H1 (cell line): ENCODE results near the gene TOM1L2. TPM values are rescaled to one million over a fixed set of nuclear protein-coding genes. Genes with fewer than 3 reads are reported as not detected.

Experiments
- CHD7 ChIP-seq: fragments of 300-600 bp; sonication (generic); IDR thresholded peaks from 2 replicates; pipeline ENCODE4 v1.7.1; 2012; ENCODE audit warnings: low read length, moderate library complexity, mild to moderate bottlenecking, inconsistent platforms; ENCODE audit not compliant: insufficient replicate concordance
- polyA plus RNA-seq, 7 experiments: library from polyadenylated mRNA; depleted of rRNA in 3 of 7; stranded (reverse) in 5 of 7; unstranded in 2 of 7; fragments of >200 nt in 5 of 7; fragments of 200-250 nt in 2 of 7; gene quantifications; 1 replicate in 5 of 7; 2 replicates in 1 of 7; 4 replicates in 1 of 7; pipeline versions ENCODE4 v1.2.1 to v1.2.3, GENCODE V29; 2011 to 2013; ENCODE audit warnings: missing spikeins in 2 of 7, mixed read lengths in 2 of 7
- total RNA-seq: library from RNA; stranded (reverse); fragmentation: NEBNext Ultra II Directional; extraction: Animal tissue kit (Norgen Biotek cat#: 25700); gene quantifications from 2 replicates; pipeline ENCODE4 v1.2.1, GENCODE V29; 2021

The TOM1L2 gene
- total and polyA plus RNA-seq, 2 of the 8 experiments (the other 6 are each of a cell fraction or from before 2014, with no cell fraction given), result 2.0 to 3.4 TPM

- no peak for TF ChIP-seq CHD7
Measured at GRCh38 chr17:17947309-17947708, 24.9 kb downstream of the TOM1L2 start (continued).
